Measurements from ENCODE around the gene CA9. TPM values are rescaled to one million over a fixed set of nuclear protein-coding genes. Genes with fewer than 3 reads are reported as not detected.

The CA9 gene
- polyA plus RNA-seq, 3 donors = not detected

DNA sequence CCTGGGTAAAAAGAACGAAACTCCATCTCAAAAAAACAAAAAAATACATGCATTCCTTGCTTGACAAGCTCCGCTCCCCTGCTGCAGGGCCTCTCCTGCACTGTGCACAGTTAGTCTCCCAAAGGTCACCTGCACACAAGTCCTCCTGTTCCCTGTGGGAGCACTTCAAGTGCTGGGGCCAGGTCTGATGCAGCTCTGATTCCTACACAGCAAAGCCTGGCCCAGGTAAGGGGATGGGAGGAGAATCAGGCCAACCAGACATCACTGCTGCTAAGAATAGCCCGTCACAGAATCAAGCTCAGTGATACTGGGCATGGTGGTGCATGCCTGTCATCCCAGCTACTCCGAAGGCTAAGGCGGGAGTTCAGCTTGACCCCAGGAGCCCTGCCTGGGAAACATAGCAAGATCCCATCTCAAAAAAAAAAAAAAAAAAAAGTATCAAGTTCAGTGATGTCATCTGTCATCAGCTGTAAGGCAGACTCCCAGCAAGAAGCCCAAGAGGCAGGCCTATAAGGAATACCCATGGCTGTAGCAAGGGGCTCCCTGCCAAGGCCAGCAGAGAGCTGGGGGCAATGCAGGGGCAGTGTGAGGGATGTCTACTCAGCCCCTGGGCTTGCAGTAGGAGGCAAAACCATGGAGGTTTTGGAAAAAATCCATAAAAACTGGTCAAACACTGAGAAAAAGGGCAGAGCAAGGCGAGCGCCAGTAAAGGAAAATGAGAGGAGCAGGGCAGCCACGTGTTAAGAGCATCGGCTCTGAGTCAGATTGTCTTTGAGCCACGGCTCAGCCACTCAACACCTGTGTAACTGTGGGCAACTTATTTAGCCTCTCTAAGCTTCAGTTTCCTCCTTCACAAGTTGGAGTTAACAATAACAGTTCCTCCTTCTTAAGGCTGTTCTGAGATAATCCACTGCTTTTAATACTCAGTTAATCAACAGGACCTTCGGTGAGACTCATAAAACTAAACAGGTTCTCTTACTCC is 12.8 kb downstream of the CA9 start:
- intact Hi-C loops (cut with micrococcal nuclease) = no loop called here
- Histone ChIP-seq H3K79me2 (ENCODE audit: insufficient read depth, low read length) (no peaks in the 10 kb centered on the region), H2AFZ (ENCODE audit: insufficient read depth, low read depth, low read length, poor library complexity, severe bottlenecking) (no peak overlapping the region), H3K27ac (ENCODE audit: low read depth in 1 of 2, low read length in 2 of 2) (no peak overlapping the region), H3K4me1 (ENCODE audit: control insufficient read depth in 1 of 2, insufficient read depth in 2 of 2, low read length in 2 of 2) (peaks cover 14 to 19% of the 10 kb centered on the region in 2 donors), H3K9me3 (replicated peaks in 1 of 2; ENCODE audit: control insufficient read depth in 1 of 2, insufficient read depth in 1 of 2, low read length in 2 of 2) (no peaks in the 10 kb centered on the region), H4K20me1 (ENCODE audit: insufficient read depth, low read length) (no peaks in the 10 kb centered on the region), H3K27me3 (ENCODE audit: control insufficient read depth in 2 of 2, insufficient read depth in 2 of 2, low read length in 2 of 2) (peaks cover 0 to 15% of the 10 kb centered on the region in 2 donors), H3K4me3 (replicated peaks in 1 of 3; ENCODE audit: low read depth in 2 of 3, low read length in 3 of 3) (no peak overlapping the region), H3K4me2 (replicated peaks; ENCODE audit: extremely low read depth, low read length, poor library complexity, severe bottlenecking) (no peak overlapping the region), H3K9ac (ENCODE audit: insufficient read depth, low read length, poor library complexity, severe bottlenecking) (no peak overlapping the region), H3K36me3 (replicated peaks in 1 of 2; ENCODE audit: control insufficient read depth in 1 of 2, insufficient read depth in 2 of 2, low read length in 2 of 2) (no peaks in the 10 kb centered on the region)
- TF ChIP-seq, protein P1, sequence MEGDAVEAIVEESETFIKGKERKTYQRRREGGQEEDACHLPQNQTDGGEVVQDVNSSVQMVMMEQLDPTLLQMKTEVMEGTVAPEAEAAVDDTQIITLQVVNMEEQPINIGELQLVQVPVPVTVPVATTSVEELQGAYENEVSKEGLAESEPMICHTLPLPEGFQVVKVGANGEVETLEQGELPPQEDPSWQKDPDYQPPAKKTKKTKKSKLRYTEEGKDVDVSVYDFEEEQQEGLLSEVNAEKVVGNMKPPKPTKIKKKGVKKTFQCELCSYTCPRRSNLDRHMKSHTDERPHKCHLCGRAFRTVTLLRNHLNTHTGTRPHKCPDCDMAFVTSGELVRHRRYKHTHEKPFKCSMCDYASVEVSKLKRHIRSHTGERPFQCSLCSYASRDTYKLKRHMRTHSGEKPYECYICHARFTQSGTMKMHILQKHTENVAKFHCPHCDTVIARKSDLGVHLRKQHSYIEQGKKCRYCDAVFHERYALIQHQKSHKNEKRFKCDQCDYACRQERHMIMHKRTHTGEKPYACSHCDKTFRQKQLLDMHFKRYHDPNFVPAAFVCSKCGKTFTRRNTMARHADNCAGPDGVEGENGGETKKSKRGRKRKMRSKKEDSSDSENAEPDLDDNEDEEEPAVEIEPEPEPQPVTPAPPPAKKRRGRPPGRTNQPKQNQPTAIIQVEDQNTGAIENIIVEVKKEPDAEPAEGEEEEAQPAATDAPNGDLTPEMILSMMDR (IDR thresholded peaks at IDR 0.05) = no peak
- H3K27me3 Mint-ChIP-seq (ENCODE audit: low read depth in 3 of 3) = peaks cover 4 to 22% (median 6%) of the 10 kb centered on the region in 3 donors
- no peak for DNase-seq
- H3K4me3 Mint-ChIP-seq = no peak overlapping the region
- H3K9me3 Mint-ChIP-seq = peaks cover 0 to 3% (median 0%) of the 10 kb centered on the region in 7 donors
- no peaks in the 10 kb centered on the region for H3K36me3 Mint-ChIP-seq
- no peak overlapping the region for H3K27ac Mint-ChIP-seq
- WGBS (ENCODE audit: insufficient coverage) = 91% methylated on average over 7 of the region's 11 CpGs
- H3K4me1 Mint-ChIP-seq = peaks cover 9% of the 10 kb centered on the region

DNA sequence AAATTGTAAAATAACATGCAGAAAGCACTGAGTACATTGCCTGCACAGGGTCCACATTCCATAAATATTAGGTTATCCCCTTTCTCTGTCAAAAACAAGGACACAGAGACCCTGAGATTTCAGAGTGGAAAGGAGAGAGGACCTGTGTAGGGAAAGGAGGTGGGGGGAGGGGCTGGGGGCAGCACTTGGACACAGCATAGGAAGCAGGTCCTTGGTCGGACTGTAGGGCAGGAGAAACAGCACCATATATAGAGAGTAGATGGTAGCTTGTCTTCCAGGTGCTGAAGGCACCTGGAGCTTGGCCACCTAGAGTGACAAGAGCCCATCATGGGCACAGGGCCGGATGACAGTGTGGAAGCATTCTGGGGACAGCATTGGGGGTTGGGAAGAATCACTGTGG is 13.6 kb downstream of the CA9 start:
- Histone ChIP-seq H4K20me1 (ENCODE audit: insufficient read depth, low read length) (no peaks in the 10 kb centered on the region), H3K4me3 (replicated peaks in 1 of 3; ENCODE audit: low read depth in 2 of 3, low read length in 3 of 3) (no peak overlapping the region), H3K4me1 (ENCODE audit: control insufficient read depth in 1 of 2, insufficient read depth in 2 of 2, low read length in 2 of 2) (peaks cover 14 to 21% of the 10 kb centered on the region in 2 donors), H3K27me3 (ENCODE audit: control insufficient read depth in 2 of 2, insufficient read depth in 2 of 2, low read length in 2 of 2) (peaks cover 0 to 15% of the 10 kb centered on the region in 2 donors), H3K79me2 (ENCODE audit: insufficient read depth, low read length) (no peaks in the 10 kb centered on the region), H3K36me3 (replicated peaks in 1 of 2; ENCODE audit: control insufficient read depth in 1 of 2, insufficient read depth in 2 of 2, low read length in 2 of 2) (no peaks in the 10 kb centered on the region), H3K4me2 (replicated peaks; ENCODE audit: extremely low read depth, low read length, poor library complexity, severe bottlenecking) (no peak overlapping the region), H2AFZ (ENCODE audit: insufficient read depth, low read depth, low read length, poor library complexity, severe bottlenecking) (no peak overlapping the region), H3K27ac (ENCODE audit: low read depth in 1 of 2, low read length in 2 of 2) (no peak overlapping the region), H3K9ac (ENCODE audit: insufficient read depth, low read length, poor library complexity, severe bottlenecking) (no peak overlapping the region), H3K9me3 (replicated peaks in 1 of 2; ENCODE audit: control insufficient read depth in 1 of 2, insufficient read depth in 1 of 2, low read length in 2 of 2) (no peaks in the 10 kb centered on the region)
- H3K9me3 Mint-ChIP-seq = peaks cover 0 to 3% (median 0%) of the 10 kb centered on the region in 7 donors
- TF ChIP-seq, protein P1 (IDR thresholded peaks at IDR 0.05) = no peak
- peaks cover 4 to 24% (median 6%) of the 10 kb centered on the region in 3 donors for H3K27me3 Mint-ChIP-seq (ENCODE audit: low read depth in 3 of 3)
- 95% methylated on average over 2 of the region's 2 CpGs for WGBS (ENCODE audit: insufficient coverage)
- no peak overlapping the region for H3K27ac Mint-ChIP-seq
- intact Hi-C loops (cut with micrococcal nuclease) = no loop called here
- peaks cover 10% of the 10 kb centered on the region for H3K4me1 Mint-ChIP-seq
- DNase-seq = no peak
- H3K4me3 Mint-ChIP-seq = no peak overlapping the region
- no peaks in the 10 kb centered on the region for H3K36me3 Mint-ChIP-seq

Data from CD14-positive monocyte (primary cell).